Loucy (cell line): ENCODE measurements around the gene CFAP100.

Source experiments
- H2AFZ ChIP-seq: fragments of 200-600 bp; sonication (generic); 2 replicates; pipeline ENCODE4 v1.6.0; 2016; ENCODE audit warnings: antibody characterized with exemption, mild to moderate bottlenecking, low read length, moderate library complexity
- H3F3A ChIP-seq: fragments of 200-600 bp; 2 replicates; pipeline ENCODE4 v1.6.0; 2016; ENCODE audit warnings: antibody characterized with exemption, low read depth, mild to moderate bottlenecking
- H3K27me3 ChIP-seq: fragments of 200-600 bp; sonication (generic); 2 replicates; pipeline ENCODE4 v1.6.1; 2014; ENCODE audit warnings: low read length, mild to moderate bottlenecking; ENCODE audit not compliant: insufficient read depth, poor library complexity, severe bottlenecking
- H3K36me3 ChIP-seq: fragments of 200-600 bp; sonication (generic); 2 replicates; pipeline ENCODE4 v1.6.1; 2016; ENCODE audit warnings: low read length; ENCODE audit not compliant: insufficient read depth
- H3K4me1 ChIP-seq: fragments of 200-600 bp; sonication (generic); 2 replicates; pipeline ENCODE4 v1.5.1; 2014; ENCODE audit warnings: low read length, mild to moderate bottlenecking; ENCODE audit not compliant: insufficient read depth, poor library complexity, severe bottlenecking
- H3K4me2 ChIP-seq: fragments of 200-600 bp; sonication (generic); 2 replicates; pipeline ENCODE4 v1.6.0; 2014; ENCODE audit warnings: antibody characterized with exemption, low read length, low read depth, mild to moderate bottlenecking; ENCODE audit not compliant: poor library complexity, severe bottlenecking
- H3K4me3 ChIP-seq: fragments of 200-600 bp; sonication (generic); 2 replicates; pipeline ENCODE4 v1.5.1; 2014; ENCODE audit warnings: low read length, mild to moderate bottlenecking, mixed read lengths; ENCODE audit not compliant: poor library complexity, severe bottlenecking
- H3K79me2 ChIP-seq: fragments of 200-600 bp; sonication (generic); 2 replicates; pipeline ENCODE4 v1.6.1; 2014; ENCODE audit warnings: low read length; ENCODE audit not compliant: insufficient read depth
- H3K9ac ChIP-seq: fragments of 200-600 bp; sonication (generic); 2 replicates; pipeline ENCODE4 v1.6.0; 2014; ENCODE audit warnings: mild to moderate bottlenecking, low read depth, low read length, moderate library complexity; ENCODE audit not compliant: poor library complexity, severe bottlenecking
- H3K9me2 ChIP-seq: fragments of 200-600 bp; sonication (generic); replicated peaks from 2 replicates; pipeline ENCODE4 v1.6.1; 2016; ENCODE audit warnings: low read depth, low read length, mixed read lengths
- H3K9me3 ChIP-seq: fragments of 200-600 bp; sonication (generic); 2 replicates; pipeline ENCODE4 v1.6.1; 2014; ENCODE audit warnings: mild to moderate bottlenecking, antibody characterized with exemption, low read length, low read depth; ENCODE audit not compliant: insufficient read depth
- H4K20me1 ChIP-seq: fragments of 200-600 bp; sonication (generic); 2 replicates; pipeline ENCODE4 v1.6.0; 2014; ENCODE audit warnings: antibody characterized with exemption, low read length, mild to moderate bottlenecking; ENCODE audit not compliant: insufficient read depth, poor library complexity, severe bottlenecking
- CTCF ChIP-seq: fragments of 200-600 bp; sonication (generic); conservative IDR thresholded peaks from 2 replicates; pipeline ENCODE4 v1.5.1; 2014; ENCODE audit warnings: mild to moderate bottlenecking, antibody characterized with exemption, low read length
- EZH2phosphoT487 ChIP-seq: fragments of 200-600 bp; IDR thresholded peaks from 2 replicates; pipeline ENCODE4 v1.6.1; 2018; ENCODE audit warnings: antibody characterized with exemption, mild to moderate bottlenecking, moderate library complexity, borderline replicate concordance

Gene CFAP100

GRCh38 chr3:126454025-126454424 lies 59.3 kb downstream of the CFAP100 start:
- Histone ChIP-seq H3K4me2 (no peak overlapping the region), H4K20me1 (peaks cover 29% of the 10 kb centered on the region), H3K27me3 (no peaks in the 10 kb centered on the region), H3K9me3 (no peaks in the 10 kb centered on the region), H3K4me1 (no peaks in the 10 kb centered on the region), H3F3A (no peaks in the 10 kb centered on the region), H2AFZ (no peak overlapping the region), H3K36me3 (peaks cover 87% of the 10 kb centered on the region), H3K4me3 (no peak overlapping the region), H3K79me2 (peaks cover 49% of the 10 kb centered on the region), H3K9ac (no peak overlapping the region), H3K9me2 (no peaks in the 10 kb centered on the region)
- TF ChIP-seq CTCF (no peak), EZH2phosphoT487 (no peak)

GRCh38 chr3:126454437-126455198 lies 59.9 kb downstream of the CFAP100 start:
- H3K36me3 ChIP-seq = peaks cover 90% of the 10 kb centered on the region
- H3K9ac ChIP-seq = no peak overlapping the region
- H2AFZ ChIP-seq = no peak overlapping the region
- TF ChIP-seq CTCF (no peak), EZH2phosphoT487 (no peak)
- no peaks in the 10 kb centered on the region for H3K4me1 ChIP-seq
- no peaks in the 10 kb centered on the region for H3K9me2 ChIP-seq
- no peak overlapping the region for H3K4me3 ChIP-seq
- H3K27me3 ChIP-seq = no peaks in the 10 kb centered on the region
- peaks cover 55% of the 10 kb centered on the region for H3K79me2 ChIP-seq
- no peak overlapping the region for H3K4me2 ChIP-seq
- H3F3A ChIP-seq = no peaks in the 10 kb centered on the region
- no peaks in the 10 kb centered on the region for H3K9me3 ChIP-seq
- peaks cover 34% of the 10 kb centered on the region for H4K20me1 ChIP-seq

- H3K36me3 ChIP-seq = peaks cover 90% of the 10 kb centered on the region; the same call in 1 of the 2 replicates
- no peaks in the 10 kb centered on the region for H3F3A ChIP-seq
- no peaks in the 10 kb centered on the region for H3K27me3 ChIP-seq
- peaks cover 70% of the 10 kb centered on the region for H3K79me2 ChIP-seq
- H3K9me2 ChIP-seq = no peaks in the 10 kb centered on the region
- H3K9ac ChIP-seq = no peak overlapping the region
- H3K9me3 ChIP-seq = no peaks in the 10 kb centered on the region
- no peak overlapping the region for H3K4me2 ChIP-seq
- no peak overlapping the region for H2AFZ ChIP-seq
- H3K4me3 ChIP-seq = no peak overlapping the region
- TF ChIP-seq EZH2phosphoT487 (no peak), CTCF (no peak)
- H4K20me1 ChIP-seq = peaks cover 50% of the 10 kb centered on the region
- H3K4me1 ChIP-seq = no peaks in the 10 kb centered on the region
These were observed 61.5 kb downstream of the CFAP100 start for GRCh38 chr3:126456211-126456610.
